HL-60 (cell line): ENCODE data around the gene RSAD2.

Experiments
- GABPA ChIP-seq: IDR thresholded peaks from 2 replicates; pipeline ENCODE4 v1.6.1; 2012; ENCODE audit warnings: low read depth
- POLR2AphosphoS5 ChIP-seq: IDR thresholded peaks from 2 replicates; pipeline ENCODE4 v1.6.1; 2012; ENCODE audit warnings: low read depth
- REST ChIP-seq: IDR thresholded peaks from 2 replicates; pipeline ENCODE4 v1.6.1; 2012; ENCODE audit warnings: low read depth; ENCODE audit not compliant: insufficient replicate concordance
- SPI1 ChIP-seq: IDR thresholded peaks from 2 replicates; pipeline ENCODE4 v1.6.1; 2012; ENCODE audit warnings: low read depth, mild to moderate bottlenecking, borderline replicate concordance
- TF ChIP-seq, protein P1 (sequence below): IDR thresholded peaks from one replicate; pipeline ENCODE4 v1.5.1; 2011; ENCODE audit warnings: low read length, control low read depth, inconsistent platforms; ENCODE audit not compliant: insufficient read depth

DNA sequence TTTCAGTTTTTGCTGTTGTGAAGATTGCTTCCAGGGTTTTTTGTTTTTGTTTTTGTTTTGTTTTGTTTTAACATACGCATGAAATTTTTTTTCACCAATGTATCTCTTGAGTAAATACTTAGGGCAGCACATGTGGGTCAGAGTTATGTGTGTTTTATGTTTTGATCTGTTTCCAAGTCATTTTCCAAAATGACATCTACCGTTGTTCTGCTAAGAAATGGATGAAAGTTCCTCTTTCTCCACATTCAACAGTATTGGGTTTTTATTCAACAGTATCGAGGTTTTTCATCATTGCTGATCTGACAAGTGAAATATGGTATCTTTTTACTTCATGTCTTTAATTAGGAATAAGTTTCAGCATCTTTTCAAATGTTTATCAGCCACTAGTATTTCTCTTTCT, 56.3 kb downstream of the RSAD2 start:
- TF ChIP-seq, protein P1, sequence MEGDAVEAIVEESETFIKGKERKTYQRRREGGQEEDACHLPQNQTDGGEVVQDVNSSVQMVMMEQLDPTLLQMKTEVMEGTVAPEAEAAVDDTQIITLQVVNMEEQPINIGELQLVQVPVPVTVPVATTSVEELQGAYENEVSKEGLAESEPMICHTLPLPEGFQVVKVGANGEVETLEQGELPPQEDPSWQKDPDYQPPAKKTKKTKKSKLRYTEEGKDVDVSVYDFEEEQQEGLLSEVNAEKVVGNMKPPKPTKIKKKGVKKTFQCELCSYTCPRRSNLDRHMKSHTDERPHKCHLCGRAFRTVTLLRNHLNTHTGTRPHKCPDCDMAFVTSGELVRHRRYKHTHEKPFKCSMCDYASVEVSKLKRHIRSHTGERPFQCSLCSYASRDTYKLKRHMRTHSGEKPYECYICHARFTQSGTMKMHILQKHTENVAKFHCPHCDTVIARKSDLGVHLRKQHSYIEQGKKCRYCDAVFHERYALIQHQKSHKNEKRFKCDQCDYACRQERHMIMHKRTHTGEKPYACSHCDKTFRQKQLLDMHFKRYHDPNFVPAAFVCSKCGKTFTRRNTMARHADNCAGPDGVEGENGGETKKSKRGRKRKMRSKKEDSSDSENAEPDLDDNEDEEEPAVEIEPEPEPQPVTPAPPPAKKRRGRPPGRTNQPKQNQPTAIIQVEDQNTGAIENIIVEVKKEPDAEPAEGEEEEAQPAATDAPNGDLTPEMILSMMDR: no peak
- TF ChIP-seq GABPA: no peak
- TF ChIP-seq POLR2AphosphoS5: no peak
- no peak for TF ChIP-seq SPI1
- TF ChIP-seq REST: no peak
